Measurements from ENCODE around the gene CABP4. TPM values are rescaled to one million over a fixed set of nuclear protein-coding genes. Genes with fewer than 3 reads are reported as not detected.

CABP4 gene
- total RNA-seq, 2 donors from 2014 or later = 5.3 to 5.7 TPM

- Histone ChIP-seq H3K36me3 (no peaks in the 10 kb centered on the region), H3K27me3 (replicated peaks; ENCODE audit: insufficient read depth) (peaks cover 5% of the 10 kb centered on the region), H3K4me3 (no peak overlapping the region), H3K27ac (no peak overlapping the region), H3K9me3 (no peaks in the 10 kb centered on the region), H3K4me1 (ENCODE audit: control insufficient read depth in 1 of 2, low read depth in 2 of 2) (no peaks in the 10 kb centered on the region)
- no peak for DNase-seq (ENCODE audit: low spot score)
- no peak for ATAC-seq (ENCODE audit: insufficient number of reproducible peaks, low FRiP score, low read depth)
- TF ChIP-seq, protein P1, sequence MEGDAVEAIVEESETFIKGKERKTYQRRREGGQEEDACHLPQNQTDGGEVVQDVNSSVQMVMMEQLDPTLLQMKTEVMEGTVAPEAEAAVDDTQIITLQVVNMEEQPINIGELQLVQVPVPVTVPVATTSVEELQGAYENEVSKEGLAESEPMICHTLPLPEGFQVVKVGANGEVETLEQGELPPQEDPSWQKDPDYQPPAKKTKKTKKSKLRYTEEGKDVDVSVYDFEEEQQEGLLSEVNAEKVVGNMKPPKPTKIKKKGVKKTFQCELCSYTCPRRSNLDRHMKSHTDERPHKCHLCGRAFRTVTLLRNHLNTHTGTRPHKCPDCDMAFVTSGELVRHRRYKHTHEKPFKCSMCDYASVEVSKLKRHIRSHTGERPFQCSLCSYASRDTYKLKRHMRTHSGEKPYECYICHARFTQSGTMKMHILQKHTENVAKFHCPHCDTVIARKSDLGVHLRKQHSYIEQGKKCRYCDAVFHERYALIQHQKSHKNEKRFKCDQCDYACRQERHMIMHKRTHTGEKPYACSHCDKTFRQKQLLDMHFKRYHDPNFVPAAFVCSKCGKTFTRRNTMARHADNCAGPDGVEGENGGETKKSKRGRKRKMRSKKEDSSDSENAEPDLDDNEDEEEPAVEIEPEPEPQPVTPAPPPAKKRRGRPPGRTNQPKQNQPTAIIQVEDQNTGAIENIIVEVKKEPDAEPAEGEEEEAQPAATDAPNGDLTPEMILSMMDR (IDR thresholded peaks at IDR 0.05) = no peak
Measured at GRCh38 chr11:67408437-67409200, 46.5 kb upstream of the CABP4 start.

DNA sequence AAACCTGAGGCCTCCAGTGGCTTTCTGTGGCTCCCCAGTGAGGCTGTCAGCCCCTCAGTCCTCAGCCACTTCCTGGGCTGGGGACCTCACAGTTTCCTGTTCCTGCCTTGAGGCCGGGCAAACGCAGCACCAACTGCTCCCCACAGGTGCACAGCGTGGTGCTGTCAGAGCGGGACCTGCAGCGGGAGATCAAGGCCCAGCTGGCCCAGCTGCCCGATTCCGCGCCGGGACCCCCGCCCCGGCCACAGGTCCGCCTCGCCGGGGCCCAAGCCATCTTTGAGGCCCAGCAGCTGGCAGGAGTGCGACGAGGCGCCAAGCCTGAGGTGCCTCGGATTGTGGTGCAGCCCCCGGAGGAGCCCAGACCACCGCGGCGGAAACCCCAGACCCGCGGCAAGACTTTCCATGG lies 45.9 kb upstream of the CABP4 start:
- Histone ChIP-seq H3K27ac (no peak overlapping the region), H3K4me3 (no peak overlapping the region), H3K4me1 (ENCODE audit: control insufficient read depth in 1 of 2, low read depth in 2 of 2) (no peaks in the 10 kb centered on the region), H3K9me3 (no peaks in the 10 kb centered on the region), H3K36me3 (no peaks in the 10 kb centered on the region), H3K27me3 (replicated peaks; ENCODE audit: insufficient read depth) (peaks cover 5% of the 10 kb centered on the region)
- ATAC-seq (ENCODE audit: insufficient number of reproducible peaks, low FRiP score, low read depth) (no peak), DNase-seq (ENCODE audit: low spot score) (no peak)
- TF ChIP-seq, protein P1 (IDR thresholded peaks at IDR 0.05) = no peak

DNA sequence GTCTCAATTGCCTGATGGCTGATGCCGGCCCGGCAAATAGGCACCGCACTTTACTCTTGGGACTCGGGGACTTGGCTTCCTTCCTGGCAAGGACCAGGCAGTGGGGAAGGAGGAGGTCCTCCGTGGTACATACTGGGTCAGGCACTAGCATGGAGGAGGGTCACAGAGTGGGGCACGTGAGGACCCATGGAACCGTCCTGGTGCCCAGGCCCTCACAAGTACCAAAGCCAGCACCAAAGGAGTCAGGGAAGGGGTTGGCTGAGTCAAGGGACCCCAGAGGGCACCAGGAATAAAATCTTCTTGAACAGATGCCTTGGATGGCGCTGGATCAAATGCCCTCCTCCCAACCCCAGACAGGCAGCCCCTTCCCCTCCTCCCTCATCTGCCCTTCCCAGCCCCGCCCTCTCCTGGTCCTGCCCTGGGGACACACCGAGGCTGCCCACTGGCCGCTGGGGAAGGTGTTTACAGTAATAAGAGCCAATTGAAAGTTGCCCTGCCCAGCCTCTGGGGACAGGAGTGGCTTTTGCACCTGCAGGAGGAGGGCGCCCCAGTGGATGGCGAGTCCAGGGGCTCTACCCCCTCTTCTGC lies 45.3 kb upstream of the CABP4 start:
- TF ChIP-seq, protein P1 (IDR thresholded peaks at IDR 0.05) = no peak
- Histone ChIP-seq H3K27me3 (replicated peaks; ENCODE audit: insufficient read depth) (peaks cover 5% of the 10 kb centered on the region), H3K36me3 (no peaks in the 10 kb centered on the region), H3K27ac (no peak overlapping the region), H3K9me3 (no peaks in the 10 kb centered on the region), H3K4me1 (ENCODE audit: control insufficient read depth in 1 of 2, low read depth in 2 of 2) (peaks cover 1 to 2% of the 10 kb centered on the region in 2 donors), H3K4me3 (no peak overlapping the region)
- ATAC-seq (ENCODE audit: insufficient number of reproducible peaks, low FRiP score, low read depth) = no peak
- DNase-seq (ENCODE audit: low spot score) = no peak

- no peak for ATAC-seq (ENCODE audit: insufficient number of reproducible peaks, low FRiP score, low read depth)
- Histone ChIP-seq H3K27me3 (replicated peaks; ENCODE audit: insufficient read depth) (peaks cover 5% of the 10 kb centered on the region), H3K4me1 (ENCODE audit: control insufficient read depth in 1 of 2, low read depth in 2 of 2) (peaks cover 3 to 4% of the 10 kb centered on the region in 2 donors), H3K27ac (no peak overlapping the region), H3K36me3 (no peaks in the 10 kb centered on the region), H3K4me3 (no peak overlapping the region), H3K9me3 (no peaks in the 10 kb centered on the region)
- TF ChIP-seq, protein P1 (IDR thresholded peaks at IDR 0.05) = no peak
- DNase-seq (ENCODE audit: low spot score) = no peak
Measured at GRCh38 chr11:67410369-67410831, 44.8 kb upstream of the CABP4 start.

- Histone ChIP-seq H3K4me3 (no peak overlapping the region), H3K36me3 (no peaks in the 10 kb centered on the region), H3K9me3 (no peaks in the 10 kb centered on the region), H3K4me1 (ENCODE audit: control insufficient read depth in 1 of 2, low read depth in 2 of 2) (peaks cover 4 to 11% of the 10 kb centered on the region in 2 donors), H3K27ac (no peak overlapping the region), H3K27me3 (replicated peaks; ENCODE audit: insufficient read depth) (no peaks in the 10 kb centered on the region)
- ATAC-seq (ENCODE audit: insufficient number of reproducible peaks, low FRiP score, low read depth) = no peak
- TF ChIP-seq, protein P1 (IDR thresholded peaks at IDR 0.05) = no peak
- DNase-seq (ENCODE audit: low spot score) = no peak
Measured at GRCh38 chr11:67410984-67411784, 44.0 kb upstream of the CABP4 start.
